B cell (primary cell): ENCODE measurements around the gene MIGA1.

Experiments used
- CTCF ChIP-seq: fragments of 200-600 bp; IDR thresholded peaks from one replicate; pipeline ENCODE4 v1.8.0; 2022; ENCODE audit warnings: antibody characterized with exemption, mild to moderate bottlenecking
- EZH2 ChIP-seq: IDR thresholded peaks from 2 replicates; pipeline ENCODE4 v1.6.1; 2012; ENCODE audit warnings: borderline replicate concordance, low read depth, mild to moderate bottlenecking, moderate library complexity, low read length; ENCODE audit not compliant: insufficient read depth, poor library complexity, severe bottlenecking

- TF ChIP-seq CTCF (no peak), EZH2 (no peak)
Measured at GRCh38 chr1:77732090-77732489, 47.4 kb upstream of the MIGA1 start.
